Activated naive CD8-positive, alpha-beta T cell (primary cell): ENCODE measurements around the gene MYO10.

Source experiments
- H3K27ac Mint-ChIP-seq: one replicate; pipeline ENCODE4 v1.8.0; 2021; ENCODE audit warnings: mixed read lengths
- H3K27me3 Mint-ChIP-seq: one replicate; pipeline ENCODE4 v1.8.0; 2021; ENCODE audit warnings: mixed read lengths
- H3K36me3 Mint-ChIP-seq: one replicate; pipeline ENCODE4 v1.8.0; 2021; ENCODE audit warnings: mixed read lengths
- H3K4me1 Mint-ChIP-seq: one replicate; pipeline ENCODE4 v1.8.0; 2021; ENCODE audit warnings: low read depth, mixed read lengths
- H3K4me3 Mint-ChIP-seq: one replicate; pipeline ENCODE4 v1.8.0; 2021; ENCODE audit warnings: mild to moderate bottlenecking, mixed read lengths
- H3K9me3 Mint-ChIP-seq: one replicate; pipeline ENCODE4 v1.8.0; 2021; ENCODE audit warnings: low read depth, mixed read lengths

MYO10 gene

DNA sequence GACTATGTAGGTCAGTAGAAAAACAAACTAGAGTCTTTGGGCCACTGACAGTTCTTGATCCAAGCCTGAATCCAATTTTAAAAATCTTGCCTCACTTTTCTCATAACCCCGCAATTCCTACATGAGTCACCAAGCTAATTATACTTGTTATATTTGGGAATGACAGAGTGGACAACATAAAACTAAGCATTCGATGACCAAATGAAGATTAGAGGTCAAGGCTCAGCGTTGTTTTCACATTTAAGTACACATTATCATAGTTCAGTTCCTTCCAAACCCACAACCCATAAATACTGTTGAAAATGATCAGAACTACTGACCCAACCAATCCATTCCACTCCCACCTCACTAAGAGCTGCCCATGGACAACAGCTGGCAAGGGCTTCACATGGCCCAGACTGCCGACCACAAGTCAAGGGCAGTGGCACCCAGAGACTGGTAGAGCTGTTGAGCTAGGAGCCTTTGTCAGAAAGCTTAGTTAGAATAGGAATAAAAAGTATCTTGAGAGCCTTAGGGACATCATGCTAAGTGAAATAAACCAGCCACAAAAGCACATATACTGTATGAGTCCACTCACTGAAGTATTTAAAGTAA is 64.2 kb downstream of the MYO10 start:
- Mint-ChIP-seq H3K4me3 (no peak overlapping the region), H3K4me1 (no peaks in the 10 kb centered on the region), H3K36me3 (no peaks in the 10 kb centered on the region), H3K27ac (no peak overlapping the region), H3K27me3 (peaks cover 1% of the 10 kb centered on the region), H3K9me3 (peaks cover 11% of the 10 kb centered on the region)

DNA sequence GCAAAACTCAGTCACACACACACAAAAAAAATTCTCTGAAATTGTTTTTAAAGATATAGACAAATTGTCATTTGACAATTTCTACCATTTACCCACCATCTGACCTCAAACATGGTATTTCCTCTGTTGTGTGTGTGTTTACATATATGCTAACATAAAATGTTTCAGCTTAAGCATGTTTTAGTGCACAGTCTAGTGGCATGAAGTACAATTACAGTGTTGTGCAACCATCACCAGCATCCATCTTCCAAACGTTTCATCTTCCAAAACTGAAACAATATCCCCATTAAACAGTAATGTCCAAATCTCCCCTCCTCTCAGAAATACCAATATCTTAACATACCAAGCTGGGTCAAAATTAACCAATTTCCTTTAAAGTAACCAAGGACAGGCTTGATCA is 65.2 kb downstream of the MYO10 start:
- Mint-ChIP-seq H3K4me1 (no peaks in the 10 kb centered on the region), H3K4me3 (no peak overlapping the region), H3K9me3 (peaks cover 11% of the 10 kb centered on the region), H3K27me3 (peaks cover 1% of the 10 kb centered on the region), H3K36me3 (no peaks in the 10 kb centered on the region), H3K27ac (no peak overlapping the region)

DNA sequence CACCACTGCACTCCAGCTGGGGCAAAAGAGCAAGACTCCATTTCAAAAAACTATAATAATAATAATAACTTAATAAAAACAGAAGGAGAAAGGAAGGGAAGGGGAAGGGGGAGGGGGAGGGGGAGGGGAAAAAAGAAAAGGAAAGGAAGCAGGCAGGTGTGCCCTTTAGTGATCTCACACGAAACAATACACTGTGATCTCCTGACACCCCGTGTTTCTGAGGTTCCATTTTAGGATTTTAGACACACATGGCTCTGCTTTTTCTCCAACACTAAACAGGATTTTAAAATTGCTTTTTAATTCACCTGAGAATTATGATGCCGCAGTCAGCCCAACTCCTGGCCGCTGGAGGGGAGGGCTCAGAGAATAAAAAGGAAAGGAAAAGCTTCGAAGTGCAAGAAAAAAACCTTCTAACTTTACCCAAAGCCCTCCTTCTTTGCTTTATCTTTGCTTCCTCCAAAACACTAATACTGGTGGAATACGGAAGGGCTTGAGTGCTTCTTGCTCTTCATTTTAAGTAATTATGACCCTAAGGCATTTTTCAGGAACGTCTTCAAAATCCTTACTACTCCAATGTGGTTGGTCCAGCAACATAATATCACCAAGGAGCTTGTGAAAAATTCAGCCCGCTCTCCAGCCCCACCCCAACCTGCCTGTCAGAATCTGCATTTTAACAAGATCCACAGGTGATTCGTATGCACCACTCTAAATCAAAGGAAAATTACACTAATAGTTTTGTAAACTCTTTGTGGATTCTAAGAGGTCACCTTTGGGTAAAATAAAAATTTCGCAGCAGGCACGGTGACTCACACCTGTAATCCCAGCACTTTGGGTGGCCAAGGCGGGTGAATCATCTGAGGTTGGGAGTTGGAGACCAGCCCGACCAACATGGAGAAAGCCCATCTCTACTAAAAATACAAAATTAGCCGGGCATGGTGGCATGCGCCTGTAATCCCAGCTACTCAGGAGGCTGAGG is 66.0 kb downstream of the MYO10 start:
- no peak overlapping the region for H3K4me3 Mint-ChIP-seq
- H3K4me1 Mint-ChIP-seq = no peaks in the 10 kb centered on the region
- H3K27ac Mint-ChIP-seq = no peak overlapping the region
- H3K9me3 Mint-ChIP-seq = peaks cover 11% of the 10 kb centered on the region
- H3K27me3 Mint-ChIP-seq = peaks cover 1% of the 10 kb centered on the region
- H3K36me3 Mint-ChIP-seq = no peaks in the 10 kb centered on the region

DNA sequence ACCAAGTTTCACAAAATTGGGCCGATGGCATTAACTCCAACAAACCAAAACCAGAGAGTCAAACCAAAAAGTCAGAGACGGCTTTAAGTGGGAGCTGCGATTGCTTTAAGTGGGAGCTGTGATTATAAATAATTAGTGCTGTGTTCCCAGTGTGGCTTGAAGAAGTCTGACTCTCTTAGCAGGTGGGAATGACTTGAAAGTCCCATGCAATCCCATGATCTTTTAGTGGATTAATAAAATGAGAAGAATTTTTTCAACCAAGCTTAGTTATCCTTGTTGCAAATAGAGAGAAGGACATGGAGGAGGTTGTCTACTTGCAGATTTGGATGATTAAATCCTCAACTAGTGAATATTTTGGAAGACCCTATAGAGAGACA is 68.5 kb downstream of the MYO10 start:
- Mint-ChIP-seq H3K27me3 (peaks cover 1% of the 10 kb centered on the region), H3K27ac (no peak overlapping the region), H3K4me1 (no peaks in the 10 kb centered on the region), H3K9me3 (peaks cover 11% of the 10 kb centered on the region), H3K4me3 (no peak overlapping the region), H3K36me3 (no peaks in the 10 kb centered on the region)

DNA sequence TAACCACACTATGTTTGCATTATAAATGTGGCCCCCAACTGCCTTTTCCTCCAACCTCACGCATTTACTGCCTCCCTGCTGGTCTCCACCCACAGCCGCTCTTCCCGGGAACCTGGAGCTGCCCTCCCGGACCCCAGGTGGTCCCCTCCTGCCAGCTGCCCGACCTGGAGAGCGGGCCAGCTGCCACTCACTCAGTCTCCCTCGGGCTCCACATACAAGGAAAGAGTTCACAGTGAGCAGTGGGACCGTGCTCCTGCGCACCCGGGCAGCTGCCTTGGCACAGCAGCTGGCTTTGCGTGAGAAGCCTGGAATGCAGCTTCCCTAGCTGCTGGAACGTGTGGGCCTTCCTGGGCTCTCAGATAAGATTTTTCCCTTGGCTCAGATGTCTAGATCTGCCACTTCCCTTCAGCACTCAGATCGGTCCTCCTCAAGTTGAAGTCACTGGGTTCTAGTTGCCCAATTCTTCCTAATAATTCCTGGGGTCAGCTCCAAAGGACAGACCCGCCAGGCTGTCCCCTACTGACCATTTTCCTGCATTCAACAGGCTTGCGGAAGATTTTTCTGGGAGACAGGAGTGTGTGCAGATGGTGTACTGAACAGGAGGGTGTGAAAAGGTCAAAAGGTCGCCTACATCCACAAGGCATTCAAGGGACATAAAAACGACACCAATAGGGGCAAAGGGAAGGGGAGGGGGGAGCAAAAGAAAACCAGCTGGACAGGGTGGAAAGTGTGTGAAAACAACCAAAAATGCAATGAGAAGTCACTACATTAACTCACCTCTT is 69.1 kb downstream of the MYO10 start:
- no peaks in the 10 kb centered on the region for H3K36me3 Mint-ChIP-seq
- H3K27ac Mint-ChIP-seq = no peak overlapping the region
- H3K4me3 Mint-ChIP-seq = no peak overlapping the region
- peaks cover 6% of the 10 kb centered on the region for H3K9me3 Mint-ChIP-seq
- H3K27me3 Mint-ChIP-seq = no peaks in the 10 kb centered on the region
- no peaks in the 10 kb centered on the region for H3K4me1 Mint-ChIP-seq

DNA sequence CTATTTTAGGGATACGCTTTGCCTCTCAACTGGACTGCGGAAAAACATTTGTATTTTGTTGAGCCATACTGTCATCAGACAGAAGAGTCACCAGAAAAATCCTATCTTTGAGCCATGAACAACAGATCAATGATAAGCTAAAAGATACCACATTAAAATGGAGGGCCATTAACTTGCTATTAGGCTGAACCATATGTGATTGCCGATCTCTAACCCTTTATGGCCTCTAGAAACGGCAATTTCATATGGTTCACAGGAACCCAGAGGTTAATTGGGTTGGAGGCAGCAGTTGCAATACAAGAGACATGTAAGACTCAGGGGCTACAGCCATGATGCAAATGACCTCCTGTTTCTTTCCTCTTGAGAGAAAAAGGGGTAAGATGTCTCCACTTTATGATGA is 69.8 kb downstream of the MYO10 start:
- Mint-ChIP-seq H3K4me1 (no peaks in the 10 kb centered on the region), H3K36me3 (no peaks in the 10 kb centered on the region), H3K4me3 (no peak overlapping the region), H3K27ac (no peak overlapping the region), H3K27me3 (no peaks in the 10 kb centered on the region), H3K9me3 (no peaks in the 10 kb centered on the region)

DNA sequence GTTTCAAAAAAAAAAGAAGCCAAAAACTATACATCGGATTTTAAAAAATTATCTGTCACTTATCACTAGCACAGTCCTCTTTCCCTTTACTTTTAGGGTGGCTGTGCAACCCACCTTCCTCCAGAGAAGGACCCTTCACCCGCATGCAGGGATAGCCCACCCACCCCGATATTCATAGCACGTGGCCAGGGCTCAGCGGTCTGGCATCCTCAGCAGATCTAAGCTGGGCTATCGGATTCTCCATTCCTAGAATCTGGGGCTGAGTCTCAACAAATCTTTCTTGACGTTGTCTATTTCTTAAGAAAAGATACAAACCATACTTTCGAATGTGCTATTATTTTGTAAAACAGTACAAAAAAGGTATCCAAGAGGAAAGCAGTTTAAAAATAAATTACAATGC is 70.9 kb downstream of the MYO10 start:
- Mint-ChIP-seq H3K9me3 (no peaks in the 10 kb centered on the region), H3K4me3 (no peak overlapping the region), H3K27me3 (no peaks in the 10 kb centered on the region), H3K27ac (no peak overlapping the region), H3K36me3 (no peaks in the 10 kb centered on the region), H3K4me1 (no peaks in the 10 kb centered on the region)

DNA sequence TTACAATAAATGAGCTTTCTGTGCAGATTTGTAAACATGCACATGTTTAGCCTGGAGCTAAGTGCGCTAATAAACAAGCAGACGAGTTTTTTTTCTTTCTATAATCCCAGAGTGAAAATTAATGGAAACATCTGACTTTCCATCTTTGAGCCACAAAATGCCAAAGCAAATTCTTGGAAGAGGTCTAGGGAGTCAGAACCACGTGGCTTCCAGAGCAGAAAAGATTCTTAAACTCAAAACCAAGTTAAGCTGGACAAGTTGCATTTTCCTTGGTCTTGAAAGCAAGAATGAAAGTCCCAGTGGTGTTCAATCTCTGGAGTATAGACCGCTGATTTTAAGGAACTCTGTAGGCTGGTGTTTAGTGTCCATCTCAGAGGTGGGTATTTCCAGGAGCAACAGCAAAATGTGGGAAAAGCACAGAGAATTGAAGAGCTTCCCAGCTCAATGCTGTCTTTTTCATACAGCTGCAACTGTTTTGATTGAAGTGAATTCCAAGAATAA is 71.4 kb downstream of the MYO10 start:
- Mint-ChIP-seq H3K4me3 (no peak overlapping the region), H3K27me3 (no peaks in the 10 kb centered on the region), H3K36me3 (no peaks in the 10 kb centered on the region), H3K27ac (no peak overlapping the region), H3K9me3 (no peaks in the 10 kb centered on the region), H3K4me1 (no peaks in the 10 kb centered on the region)

DNA sequence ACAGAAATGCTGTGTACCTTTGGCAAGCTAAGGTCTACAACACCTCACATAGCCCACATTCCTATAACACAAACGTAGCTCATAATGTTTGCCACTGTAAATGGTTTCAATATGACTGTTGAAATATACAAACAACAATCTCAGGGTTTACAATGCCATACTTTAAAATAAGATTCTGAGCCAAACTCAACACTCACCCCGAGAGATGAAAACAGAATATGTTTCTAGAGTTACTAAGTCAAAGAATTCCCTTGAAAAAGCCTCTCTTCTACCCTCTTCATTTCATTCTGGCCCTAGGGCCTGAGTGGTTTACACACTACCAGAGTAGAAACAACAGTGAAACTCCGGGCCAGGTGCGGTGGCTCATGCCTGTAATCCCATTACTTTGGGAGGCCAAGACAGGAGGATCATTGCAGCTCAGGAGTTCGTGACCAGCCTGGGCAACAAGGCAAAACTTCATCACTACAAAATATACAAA is 72.6 kb downstream of the MYO10 start:
- H3K27me3 Mint-ChIP-seq = no peaks in the 10 kb centered on the region
- no peak overlapping the region for H3K4me3 Mint-ChIP-seq
- H3K36me3 Mint-ChIP-seq = no peaks in the 10 kb centered on the region

DNA sequence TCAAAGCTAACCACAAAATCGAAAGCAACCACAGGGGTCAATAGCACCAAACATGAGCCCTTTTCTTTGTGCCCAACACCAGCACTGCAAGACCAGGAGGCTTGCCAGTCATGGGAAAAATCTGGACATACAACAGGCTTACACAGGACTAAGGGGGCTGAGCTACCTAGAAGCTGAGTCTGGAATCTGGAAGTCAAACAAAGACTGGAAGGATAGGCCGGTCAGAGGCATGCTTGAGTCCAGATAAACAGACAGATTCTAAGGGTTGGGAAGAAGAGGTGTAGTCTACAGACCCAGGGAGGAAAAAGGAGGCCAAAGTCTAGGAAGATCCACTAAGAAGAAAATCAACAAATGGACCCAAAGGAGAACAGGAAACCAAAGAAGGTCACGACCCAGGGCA is 73.3 kb downstream of the MYO10 start:
- no peak overlapping the region for H3K27ac Mint-ChIP-seq
- no peaks in the 10 kb centered on the region for H3K9me3 Mint-ChIP-seq
- no peak overlapping the region for H3K4me3 Mint-ChIP-seq
- H3K4me1 Mint-ChIP-seq = no peaks in the 10 kb centered on the region
- H3K36me3 Mint-ChIP-seq = no peaks in the 10 kb centered on the region
- H3K27me3 Mint-ChIP-seq = no peaks in the 10 kb centered on the region

More for the DNA sequence above, 72.6 kb downstream of the MYO10 start:
- Mint-ChIP-seq H3K27ac (no peak overlapping the region), H3K9me3 (no peaks in the 10 kb centered on the region), H3K4me1 (no peaks in the 10 kb centered on the region)

DNA sequence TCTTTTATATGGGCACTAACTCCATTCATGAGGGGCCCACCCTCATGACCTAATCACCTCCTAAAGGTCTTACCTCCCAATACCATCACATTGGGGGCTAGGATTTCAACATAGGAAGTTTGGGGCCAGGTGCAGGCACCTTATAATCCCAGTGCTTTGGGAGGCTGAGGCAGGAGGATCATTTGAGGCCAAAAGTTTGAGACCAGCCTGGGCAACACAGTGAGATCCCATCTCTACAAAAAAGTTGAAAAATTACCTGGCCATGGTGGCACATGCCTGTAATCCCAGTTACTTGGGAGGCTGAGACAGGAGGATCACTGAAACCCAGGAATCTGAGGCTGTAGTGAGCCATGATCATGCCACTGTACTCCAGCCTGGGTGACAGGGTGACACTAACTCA is 76.7 kb downstream of the MYO10 start:
- H3K36me3 Mint-ChIP-seq = no peaks in the 10 kb centered on the region
- no peaks in the 10 kb centered on the region for H3K9me3 Mint-ChIP-seq
- no peak overlapping the region for H3K27ac Mint-ChIP-seq
- H3K4me1 Mint-ChIP-seq = no peaks in the 10 kb centered on the region
- no peaks in the 10 kb centered on the region for H3K27me3 Mint-ChIP-seq
- H3K4me3 Mint-ChIP-seq = no peak overlapping the region

DNA sequence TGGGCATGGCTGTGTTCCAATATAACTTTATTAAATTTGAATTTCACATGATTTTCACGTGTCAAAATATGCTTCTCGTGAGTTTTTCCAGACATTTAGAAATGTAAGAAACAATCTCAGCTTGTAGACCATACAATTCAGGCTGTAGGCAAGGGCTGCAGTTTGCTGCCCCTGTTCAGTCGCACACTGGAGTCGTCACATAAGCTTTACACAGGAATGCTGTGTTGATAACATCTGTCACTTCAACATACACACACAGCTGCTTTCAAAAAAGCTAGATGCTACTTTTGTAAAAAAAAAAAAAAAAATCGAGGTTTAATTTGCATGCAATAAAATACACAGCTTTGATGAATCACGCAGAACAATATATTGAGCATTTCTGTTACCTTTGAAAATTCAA is 77.9 kb downstream of the MYO10 start:
- H3K9me3 Mint-ChIP-seq = no peaks in the 10 kb centered on the region
- no peaks in the 10 kb centered on the region for H3K27me3 Mint-ChIP-seq
- no peaks in the 10 kb centered on the region for H3K4me1 Mint-ChIP-seq
- H3K36me3 Mint-ChIP-seq = no peaks in the 10 kb centered on the region
- H3K4me3 Mint-ChIP-seq = no peak overlapping the region
- no peak overlapping the region for H3K27ac Mint-ChIP-seq

DNA sequence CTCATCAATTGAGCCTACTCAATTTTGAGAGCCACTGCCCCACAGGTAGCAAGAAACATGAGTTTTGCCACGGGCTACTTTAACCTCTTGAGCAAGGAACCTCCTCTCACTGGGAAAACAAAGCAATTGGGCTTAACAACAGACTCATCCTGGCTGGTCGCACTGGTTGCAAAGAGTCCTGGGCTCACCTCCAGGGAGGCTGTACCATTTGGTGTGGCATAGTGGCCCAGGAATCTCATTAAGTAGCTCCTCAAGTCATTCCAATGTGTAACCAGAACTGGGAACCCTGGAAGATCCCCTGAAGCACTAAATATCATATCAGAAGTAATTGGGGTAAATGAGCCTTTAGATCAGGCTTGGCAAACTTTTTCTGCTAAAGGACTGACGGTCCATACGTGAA is 78.5 kb downstream of the MYO10 start:
- H3K27me3 Mint-ChIP-seq = no peaks in the 10 kb centered on the region
- H3K9me3 Mint-ChIP-seq = no peaks in the 10 kb centered on the region
- no peaks in the 10 kb centered on the region for H3K4me1 Mint-ChIP-seq
- no peaks in the 10 kb centered on the region for H3K36me3 Mint-ChIP-seq
- no peak overlapping the region for H3K4me3 Mint-ChIP-seq
- no peak overlapping the region for H3K27ac Mint-ChIP-seq

DNA sequence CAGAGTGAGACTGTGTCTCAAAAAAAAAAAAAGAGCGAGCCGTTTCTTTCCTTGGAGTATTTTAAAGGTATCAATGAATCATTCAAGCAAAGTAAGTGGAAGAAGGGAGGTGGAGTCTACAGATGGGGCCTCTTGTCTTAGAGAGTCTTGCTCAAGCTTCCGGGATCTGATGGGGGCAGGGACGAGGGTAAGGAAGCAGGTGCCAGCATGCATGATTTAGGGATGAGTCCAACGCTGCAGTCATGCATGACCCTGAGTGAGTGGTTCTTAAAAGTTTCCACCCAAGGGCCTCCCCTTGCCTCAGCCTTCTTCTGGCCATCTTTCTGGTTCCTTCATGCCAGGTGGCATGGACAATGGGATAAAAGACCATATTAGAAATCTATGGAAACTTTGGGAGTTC is 79.6 kb downstream of the MYO10 start:
- H3K9me3 Mint-ChIP-seq = no peaks in the 10 kb centered on the region
- H3K4me1 Mint-ChIP-seq = no peaks in the 10 kb centered on the region
- H3K27me3 Mint-ChIP-seq = no peaks in the 10 kb centered on the region
- H3K4me3 Mint-ChIP-seq = no peak overlapping the region
- H3K36me3 Mint-ChIP-seq = no peaks in the 10 kb centered on the region
- H3K27ac Mint-ChIP-seq = no peak overlapping the region

DNA sequence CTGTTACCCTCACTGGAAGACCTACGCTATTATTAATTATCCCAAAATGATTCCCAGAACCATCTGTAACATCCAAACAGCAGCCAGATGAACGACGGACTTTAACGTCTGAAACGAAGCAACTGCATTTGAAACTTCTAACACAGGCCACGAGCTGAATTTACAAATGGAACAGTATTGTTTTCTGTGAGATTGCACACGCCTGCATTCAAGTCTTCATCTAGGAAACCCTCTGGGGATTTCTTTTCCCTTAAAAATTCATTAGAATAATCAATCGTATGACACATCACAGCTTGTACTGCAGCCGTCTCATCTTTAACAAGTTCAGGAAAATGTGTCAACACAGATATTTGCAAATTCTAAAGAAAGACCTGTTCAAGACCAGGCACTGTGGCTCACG is 80.2 kb downstream of the MYO10 start:
- no peak overlapping the region for H3K27ac Mint-ChIP-seq
- no peaks in the 10 kb centered on the region for H3K36me3 Mint-ChIP-seq
- no peaks in the 10 kb centered on the region for H3K9me3 Mint-ChIP-seq
- H3K4me1 Mint-ChIP-seq = no peaks in the 10 kb centered on the region
- H3K27me3 Mint-ChIP-seq = no peaks in the 10 kb centered on the region
- no peak overlapping the region for H3K4me3 Mint-ChIP-seq
